GM12891 (cell line): ENCODE results near the gene USP37.

Experiments
- DNase-seq: peaks from one replicate; pipeline ENCODE4 v3.0.0; 2011; ENCODE audit warnings: low spot score; ENCODE audit not compliant: insufficient read length
- FAIRE-seq: peaks from 2 replicates; lab custom pipeline; 2011; peaks lifted over from hg19 to GRCh38; lab: Jason Lieb, UNC
- PAX5 ChIP-seq: IDR thresholded peaks from 2 replicates; pipeline ENCODE4 v1.6.1; 2011; ENCODE audit warnings: low read length, moderate library complexity, mild to moderate bottlenecking; ENCODE audit not compliant: insufficient read depth, severe bottlenecking
- POLR2A ChIP-seq: IDR thresholded peaks from 2 replicates; pipeline ENCODE4 v1.6.1; 2011; ENCODE audit warnings: low read depth, low read length, control low read depth
- POLR2AphosphoS5 ChIP-seq: IDR thresholded peaks from 2 replicates; pipeline ENCODE4 v1.6.1; 2011; ENCODE audit warnings: low read depth, low read length, control low read depth
- POU2F2 ChIP-seq: IDR thresholded peaks from 2 replicates; pipeline ENCODE4 v1.6.1; 2011; ENCODE audit warnings: low read depth, mild to moderate bottlenecking, control low read depth, low read length, moderate library complexity
- SPI1 ChIP-seq: IDR thresholded peaks from 2 replicates; pipeline ENCODE4 v1.6.1; 2011; ENCODE audit warnings: low read depth, low read length, control low read depth
- TAF1 ChIP-seq: IDR thresholded peaks from 2 replicates; pipeline ENCODE4 v1.6.1; 2011; ENCODE audit warnings: low read depth, low read length, control low read depth

The USP37 gene

GRCh38 chr2:218479595-218479994, 88.6 kb downstream of the USP37 start:
- no peak for TF ChIP-seq POLR2AphosphoS5
- TF ChIP-seq SPI1: no peak
- TF ChIP-seq PAX5: no peak
- no peak for TF ChIP-seq TAF1
- no peak for TF ChIP-seq POLR2A
- TF ChIP-seq POU2F2: no peak
- FAIRE-seq: no peak
- DNase-seq: no peak

- no peak for FAIRE-seq
Observed at GRCh38 chr2:218478544-218478943, 89.6 kb downstream of the USP37 start.

GRCh38 chr2:218477247-218477646, 90.9 kb downstream of the USP37 start:
- DNase-seq (no peak), FAIRE-seq (no peak)
- TF ChIP-seq POU2F2: no peak
- no peak for TF ChIP-seq TAF1
- TF ChIP-seq POLR2A: no peak

More at GRCh38 chr2:218478544-218478943, 89.6 kb downstream of the USP37 start:
- TF ChIP-seq SPI1: no peak
- no peak for TF ChIP-seq TAF1
- no peak for TF ChIP-seq POLR2AphosphoS5
- TF ChIP-seq POLR2A: no peak
- TF ChIP-seq PAX5: no peak
- no peak for TF ChIP-seq POU2F2
- no peak for DNase-seq

GRCh38 chr2:218476676-218477075, 91.5 kb downstream of the USP37 start:
- no peak for DNase-seq
- TF ChIP-seq POLR2AphosphoS5 (no peak), PAX5 (no peak), SPI1 (no peak), TAF1 (no peak), POU2F2 (no peak), POLR2A (no peak)
- no peak for FAIRE-seq

- no peak for DNase-seq
- FAIRE-seq: peak; percentile 33
- no peak for TF ChIP-seq TAF1
- no peak for TF ChIP-seq POLR2AphosphoS5
- TF ChIP-seq SPI1: no peak
- TF ChIP-seq PAX5: no peak
- TF ChIP-seq POU2F2: no peak
- no peak for TF ChIP-seq POLR2A
Observed at GRCh38 chr2:218474527-218474926, 93.6 kb downstream of the USP37 start.

- FAIRE-seq (no peak), DNase-seq (no peak)
- no peak for TF ChIP-seq TAF1
- TF ChIP-seq POU2F2: no peak
- no peak for TF ChIP-seq POLR2AphosphoS5
Observed at GRCh38 chr2:218472988-218473387, 95.2 kb downstream of the USP37 start.

GRCh38 chr2:218471982-218472381, 96.2 kb downstream of the USP37 start:
- no peak for DNase-seq
- TF ChIP-seq TAF1: no peak
- no peak for TF ChIP-seq POLR2AphosphoS5
- TF ChIP-seq SPI1: 0 out of 2 replicates have a peak, but pooled peaks have one; percentile 15
- TF ChIP-seq POLR2A: no peak
- no peak for TF ChIP-seq POU2F2
- no peak for FAIRE-seq

GRCh38 chr2:218471036-218471435, 97.1 kb downstream of the USP37 start:
- FAIRE-seq: peak; percentile 38
- no peak for DNase-seq
- no peak for TF ChIP-seq POLR2AphosphoS5
- no peak for TF ChIP-seq SPI1
- TF ChIP-seq PAX5: no peak
- no peak for TF ChIP-seq POU2F2
- no peak for TF ChIP-seq POLR2A
- no peak for TF ChIP-seq TAF1

GRCh38 chr2:218470448-218470847, 97.7 kb downstream of the USP37 start:
- DNase-seq (no peak), FAIRE-seq (no peak)
- TF ChIP-seq POU2F2: no peak
- no peak for TF ChIP-seq PAX5
- no peak for TF ChIP-seq TAF1
- TF ChIP-seq POLR2A: no peak
- no peak for TF ChIP-seq POLR2AphosphoS5
- no peak for TF ChIP-seq SPI1

GRCh38 chr2:218465987-218466633, 102.0 kb downstream of the USP37 start:
- TF ChIP-seq TAF1 (no peak), POU2F2 (no peak), POLR2AphosphoS5 (no peak), PAX5 (no peak), POLR2A (no peak), SPI1 (no peak)
- FAIRE-seq: peak; percentile 76
- no peak for DNase-seq
